ENCODE measurements around the gene PIGZ.

The PIGZ gene

DNA sequence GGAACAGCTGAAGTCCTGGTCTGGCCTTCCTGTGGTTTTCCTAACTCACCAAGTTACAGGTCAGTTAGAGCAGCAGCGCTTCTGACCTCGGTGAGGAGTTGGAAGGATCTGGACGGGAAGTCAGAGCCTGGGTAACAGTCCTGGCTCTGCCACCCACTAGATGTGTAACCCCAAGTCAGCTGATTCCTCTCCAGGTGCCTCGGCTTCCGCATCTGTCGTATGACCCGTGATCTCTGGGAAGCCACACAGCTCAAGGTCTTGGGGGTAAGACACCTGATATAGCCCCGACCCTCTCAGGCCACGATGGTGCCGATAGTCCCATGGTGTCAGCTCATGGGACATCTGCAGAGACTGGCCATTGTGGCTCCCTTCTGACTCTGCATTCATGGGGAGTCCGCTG, 8.3 kb upstream of the PIGZ start:
- no peak for DNase-seq

DNA sequence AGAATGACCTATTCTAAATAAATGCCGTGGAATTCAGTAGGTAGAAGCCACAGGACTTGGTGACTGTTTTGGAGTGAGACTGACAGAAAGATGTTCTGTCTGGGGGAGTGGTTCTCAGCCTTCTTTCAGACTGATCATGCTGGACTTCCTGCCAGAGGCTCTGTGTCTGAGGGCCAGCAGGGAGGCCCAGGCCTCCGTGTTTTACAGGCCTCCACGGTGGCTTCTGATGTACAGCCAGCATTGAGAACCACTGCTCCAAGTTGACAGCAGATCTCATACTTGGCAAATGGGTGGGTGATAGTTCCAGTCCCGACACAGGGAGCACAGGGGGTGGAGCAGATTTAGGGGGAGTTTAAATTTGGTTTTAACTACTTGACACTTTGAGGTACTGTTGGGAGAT, 6.7 kb upstream of the PIGZ start:
- no peak for DNase-seq

DNA sequence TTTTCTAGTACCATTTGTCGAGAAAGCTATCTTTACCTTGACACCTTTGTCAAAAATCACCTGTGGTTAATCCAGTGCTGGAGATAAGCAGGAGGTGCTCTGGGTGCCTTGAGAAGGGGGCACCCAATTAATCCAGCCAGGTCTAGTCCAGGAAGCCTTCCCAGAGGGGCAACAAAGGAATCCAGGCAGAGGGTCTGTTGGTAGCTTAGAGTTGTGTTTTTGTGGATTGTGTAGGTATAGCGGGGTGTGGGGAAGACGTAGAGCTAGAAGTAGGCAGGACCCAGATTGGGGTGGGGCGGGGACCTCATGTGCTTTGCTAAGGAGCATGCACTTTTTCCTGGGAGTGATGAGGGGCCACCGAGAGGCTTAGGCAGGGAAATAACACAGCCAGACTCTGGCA, 6.0 kb upstream of the PIGZ start:
- no peak for DNase-seq

DNA sequence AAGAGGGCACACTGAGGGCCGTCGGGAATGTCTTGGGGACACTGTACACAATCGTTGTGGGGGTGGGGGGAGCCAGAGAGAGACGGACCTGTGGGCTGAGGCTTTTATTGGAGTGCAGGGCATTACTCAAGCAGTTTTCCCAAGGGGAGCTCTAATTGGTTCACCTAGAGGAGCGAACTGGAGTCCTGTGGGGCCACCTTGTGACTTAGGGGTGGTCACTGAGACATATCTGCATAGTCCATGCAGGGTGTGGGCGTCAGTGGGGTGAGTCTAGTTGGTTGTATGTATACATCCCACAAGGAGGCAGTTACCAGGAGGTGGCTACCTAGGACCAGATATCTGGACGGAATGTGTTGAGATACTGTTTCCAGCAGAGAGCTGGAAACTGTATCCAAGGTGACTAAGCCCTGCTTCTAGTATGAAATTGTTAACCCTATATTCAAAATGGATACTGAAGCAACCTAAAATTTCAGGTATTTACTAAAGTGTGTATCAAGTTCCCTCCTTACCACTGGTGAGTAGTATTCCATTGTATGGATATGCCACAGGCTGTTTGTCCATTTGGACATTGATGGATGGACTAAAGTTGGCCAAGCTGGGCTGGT, 2.6 kb upstream of the PIGZ start:
- DNase-seq, result no peak

DNA sequence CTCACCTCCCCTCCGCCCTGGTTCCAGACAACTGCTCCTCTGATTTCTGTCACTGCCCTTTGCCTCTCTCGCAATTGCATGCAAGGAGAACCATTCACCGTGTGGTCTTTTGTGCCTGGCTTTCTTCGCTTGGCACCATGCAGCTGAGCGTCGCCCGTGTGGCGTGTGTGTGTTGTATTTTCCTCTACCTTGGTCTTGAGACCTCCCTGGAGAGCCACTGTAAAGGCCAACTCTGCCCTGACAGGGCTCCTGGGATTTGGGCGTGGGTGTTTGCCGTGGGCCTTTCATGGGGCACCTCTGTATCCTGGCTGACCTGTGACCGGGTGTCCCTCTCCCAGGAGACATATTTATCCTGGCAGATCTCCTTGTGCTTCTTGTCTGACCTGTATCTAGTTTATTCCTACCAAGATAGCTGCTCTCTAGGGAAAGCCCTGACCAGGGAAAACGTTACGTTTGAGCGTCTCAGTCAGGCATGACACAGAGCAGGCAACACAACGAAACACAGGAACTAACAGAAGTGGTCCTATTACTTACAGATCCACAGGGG, 2.0 kb upstream of the PIGZ start:
- no peak for DNase-seq

DNA sequence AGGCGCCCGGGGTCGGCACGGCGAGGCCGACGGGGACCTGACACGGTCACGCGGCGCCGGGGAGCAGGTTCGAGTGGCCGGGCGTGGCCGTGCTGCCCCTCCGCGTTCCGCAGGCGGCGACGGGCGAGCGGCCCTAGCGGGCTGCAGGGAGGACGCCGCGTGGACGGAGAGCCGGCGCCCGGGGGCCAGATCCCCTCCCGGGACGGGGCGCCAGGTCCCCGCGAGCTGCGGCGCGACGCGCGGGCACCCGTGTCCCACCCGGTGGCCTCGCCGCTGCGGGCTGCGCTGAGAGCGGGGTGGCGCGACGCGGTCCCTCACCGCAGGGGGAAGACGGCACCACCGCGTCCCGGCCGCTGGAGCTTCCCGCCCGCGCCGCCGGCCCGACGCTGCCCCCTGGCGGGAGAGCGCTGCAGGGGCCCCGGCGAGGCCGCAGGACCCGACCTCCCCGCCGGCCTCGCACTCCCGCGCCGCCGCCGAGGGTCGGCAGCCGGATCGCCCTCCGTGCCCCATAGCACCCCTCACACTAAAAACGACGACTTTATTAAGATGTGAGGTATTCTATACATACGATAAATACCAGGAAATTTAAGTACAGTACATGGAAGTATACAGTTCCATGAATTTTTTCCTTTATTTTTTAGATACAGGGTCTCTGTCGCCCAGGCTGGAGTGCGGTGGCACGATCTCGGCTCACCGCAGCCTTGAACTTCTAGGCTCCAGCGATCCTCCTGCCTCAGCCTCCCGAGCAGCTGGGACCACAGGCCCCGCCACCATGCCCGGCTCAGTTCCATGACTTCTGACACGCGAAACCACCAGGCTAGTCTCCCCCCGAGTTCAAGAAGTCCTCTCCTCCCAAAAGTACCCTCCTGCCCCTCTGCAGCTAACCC, 1.3 kb upstream of the PIGZ start:
- DNase-seq, result peak; percentile 12

DNA sequence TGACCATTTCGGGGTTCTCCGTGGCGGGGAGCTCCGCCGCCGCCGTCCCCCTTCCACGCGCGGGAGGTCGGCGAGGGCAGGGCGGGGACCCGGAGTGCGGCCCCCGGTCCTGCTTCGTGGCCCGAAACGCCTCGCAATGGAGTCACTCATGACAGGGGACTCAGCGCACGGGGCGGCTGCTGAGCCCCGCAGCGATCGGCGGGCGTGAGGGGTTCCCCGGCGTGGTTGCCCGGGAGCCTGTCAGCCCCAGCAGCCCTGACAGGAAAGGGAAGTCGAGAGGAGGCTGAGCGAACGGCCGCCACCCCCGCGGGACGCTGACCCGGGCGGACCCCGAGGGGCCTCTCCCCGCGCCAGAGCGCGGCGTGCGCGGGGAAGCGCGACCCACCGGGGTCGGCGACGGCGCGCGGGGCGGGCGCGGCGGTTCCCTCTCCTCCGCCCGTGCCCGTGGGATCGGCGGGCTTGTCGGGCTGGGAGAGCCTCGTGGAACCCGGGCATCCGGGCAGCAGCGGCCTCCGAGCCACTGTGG, 564 bp upstream of the PIGZ start:
- DNase-seq, result no peak

DNA sequence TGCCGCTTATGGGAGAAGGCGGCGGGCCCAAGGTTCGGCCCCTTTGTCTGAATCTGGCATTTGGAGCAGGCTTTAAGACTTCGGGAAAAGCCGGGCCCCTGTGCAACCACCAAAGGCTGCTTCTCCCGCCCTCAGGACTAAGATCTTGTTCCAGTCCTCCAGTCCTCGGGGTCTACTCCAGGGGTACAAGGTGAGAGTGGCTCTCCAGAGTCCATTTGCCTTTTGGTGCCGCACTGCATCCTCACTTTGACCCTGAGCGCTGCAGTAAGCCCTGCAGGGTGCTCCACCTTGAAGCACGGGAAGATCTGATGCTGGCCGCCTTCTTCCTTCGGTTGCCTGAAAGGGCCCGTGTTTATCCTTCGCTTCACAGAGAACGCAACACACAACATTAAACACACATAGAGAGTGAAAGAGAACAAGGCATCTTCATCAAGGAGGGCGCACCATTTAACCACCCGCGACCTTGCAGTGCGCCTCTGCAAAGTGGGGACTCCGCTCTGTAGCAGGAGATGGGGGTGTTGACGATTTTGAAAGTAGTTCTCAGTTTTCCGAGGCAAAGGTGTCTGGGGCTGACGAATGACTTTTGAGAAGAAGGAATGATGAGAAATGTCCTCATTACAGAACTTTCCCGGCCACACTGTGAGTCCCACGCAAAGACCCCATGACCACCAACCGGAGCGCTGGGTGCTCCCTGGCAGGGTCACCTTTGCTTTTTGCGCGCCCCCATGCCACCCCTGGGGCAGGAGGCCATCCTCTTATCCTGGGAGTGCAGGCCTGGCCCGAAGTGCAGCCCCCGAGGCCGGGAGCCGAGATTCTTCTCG, 1.0 kb downstream of the PIGZ start:
- no peak for DNase-seq

DNA sequence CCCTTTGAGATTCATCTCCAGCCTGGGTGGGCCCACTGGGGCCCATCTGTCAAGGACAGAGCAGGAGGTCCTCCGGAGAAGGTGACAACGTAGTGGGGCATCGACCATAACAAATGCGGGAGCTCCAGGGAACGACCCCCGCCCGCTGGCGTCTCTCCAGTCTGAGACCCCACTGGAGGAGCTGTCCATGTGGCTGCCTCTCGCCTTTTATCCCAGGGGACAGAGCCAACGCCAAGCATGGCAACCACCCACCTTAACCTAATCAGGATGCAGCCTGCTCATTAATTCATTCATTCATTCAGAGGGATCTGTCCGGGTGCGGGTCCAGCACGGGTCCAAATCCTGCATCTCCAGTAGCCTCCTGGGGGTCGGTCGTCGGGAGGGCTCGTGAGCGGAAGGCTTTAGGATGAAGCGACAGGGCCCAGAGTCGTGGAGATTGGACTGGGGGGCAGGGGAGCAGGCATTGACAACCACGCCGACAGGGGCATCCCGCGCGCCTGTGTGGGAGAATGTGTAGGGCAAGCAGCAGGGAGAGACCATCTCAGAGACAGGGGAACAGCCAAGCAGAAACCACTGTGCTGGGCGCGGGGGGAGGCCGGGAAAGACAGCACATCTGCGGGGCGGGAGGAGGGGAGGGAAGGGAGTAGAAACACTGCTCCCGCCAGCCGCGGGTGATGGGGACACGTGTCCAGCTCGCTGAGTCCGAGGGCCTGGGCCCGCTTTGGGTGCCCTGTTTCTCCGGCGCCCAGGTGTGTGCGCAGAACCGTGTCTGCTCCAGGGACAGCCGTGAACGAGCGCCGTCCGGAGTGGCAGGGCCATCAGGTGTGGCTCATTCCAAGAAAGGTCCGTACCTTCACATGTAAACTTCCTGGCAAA, 1.9 kb downstream of the PIGZ start:
- DNase-seq, result no peak

DNA sequence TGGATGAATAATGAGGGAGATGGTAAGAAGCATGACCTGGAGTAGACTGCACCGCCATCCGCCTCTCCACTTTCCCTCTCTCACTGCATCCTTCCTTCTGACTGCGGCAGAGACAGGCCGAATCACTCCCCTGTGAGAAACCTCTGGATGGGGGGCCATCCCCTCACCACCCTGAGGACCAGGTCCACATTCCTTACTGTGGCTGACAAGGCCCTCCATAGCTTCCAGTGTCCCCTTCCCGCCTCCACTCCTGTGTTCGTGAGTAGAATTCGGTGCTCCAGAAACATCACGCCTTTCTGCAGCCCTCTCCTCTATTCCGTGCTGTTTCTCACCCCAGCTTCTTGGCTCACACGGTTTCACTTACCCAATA, 2.8 kb downstream of the PIGZ start:
- DNase-seq, result no peak

DNA sequence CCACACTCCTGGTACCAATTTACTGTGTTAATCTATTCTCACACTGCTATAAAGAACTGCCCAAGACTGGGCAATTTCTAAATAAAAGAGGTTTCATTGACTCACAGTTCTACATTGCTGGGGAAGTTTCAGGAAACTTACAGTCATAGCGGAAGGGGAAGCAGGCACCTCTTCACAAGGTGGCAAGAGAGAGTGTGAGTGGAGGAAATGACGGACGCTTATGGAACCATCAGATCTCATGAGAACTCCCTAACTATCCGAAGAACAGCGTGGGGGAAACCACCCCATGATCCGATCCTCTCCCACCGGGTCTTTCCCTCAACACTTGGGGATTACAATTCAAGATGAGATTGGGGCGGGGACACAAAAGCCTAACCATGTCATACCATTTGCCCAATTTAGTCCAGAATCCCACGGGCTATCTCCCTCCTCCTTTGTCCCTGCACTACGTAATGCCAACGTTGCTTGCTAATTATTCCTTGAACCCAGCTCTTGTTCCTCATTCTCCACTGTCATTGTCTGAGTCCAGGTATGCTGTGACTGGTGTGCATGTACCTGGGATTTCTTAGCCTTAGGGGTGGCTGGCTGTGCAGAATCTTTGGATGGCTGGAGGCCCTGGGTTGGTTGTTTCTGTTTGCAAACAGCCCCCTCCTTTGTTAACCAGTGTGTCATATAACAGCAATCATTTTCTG, 3.4 kb downstream of the PIGZ start:
- no peak for DNase-seq

DNA sequence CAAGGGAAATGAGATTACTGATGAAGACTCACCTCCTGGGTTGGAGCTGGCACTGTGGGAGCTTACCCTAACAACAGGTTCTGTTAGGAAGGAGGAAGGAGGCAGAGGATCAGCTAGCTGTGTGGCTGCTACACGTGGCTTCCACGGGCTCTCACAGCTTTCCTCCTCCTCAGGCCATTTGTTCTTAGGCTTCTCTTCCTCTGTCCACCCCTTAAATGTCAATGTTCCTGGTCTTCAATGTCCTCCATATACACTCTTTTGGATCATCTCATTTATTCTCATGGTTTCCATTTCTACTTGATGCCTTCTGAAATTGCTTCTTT, 5.0 kb downstream of the PIGZ start:
- no peak for DNase-seq

DNA sequence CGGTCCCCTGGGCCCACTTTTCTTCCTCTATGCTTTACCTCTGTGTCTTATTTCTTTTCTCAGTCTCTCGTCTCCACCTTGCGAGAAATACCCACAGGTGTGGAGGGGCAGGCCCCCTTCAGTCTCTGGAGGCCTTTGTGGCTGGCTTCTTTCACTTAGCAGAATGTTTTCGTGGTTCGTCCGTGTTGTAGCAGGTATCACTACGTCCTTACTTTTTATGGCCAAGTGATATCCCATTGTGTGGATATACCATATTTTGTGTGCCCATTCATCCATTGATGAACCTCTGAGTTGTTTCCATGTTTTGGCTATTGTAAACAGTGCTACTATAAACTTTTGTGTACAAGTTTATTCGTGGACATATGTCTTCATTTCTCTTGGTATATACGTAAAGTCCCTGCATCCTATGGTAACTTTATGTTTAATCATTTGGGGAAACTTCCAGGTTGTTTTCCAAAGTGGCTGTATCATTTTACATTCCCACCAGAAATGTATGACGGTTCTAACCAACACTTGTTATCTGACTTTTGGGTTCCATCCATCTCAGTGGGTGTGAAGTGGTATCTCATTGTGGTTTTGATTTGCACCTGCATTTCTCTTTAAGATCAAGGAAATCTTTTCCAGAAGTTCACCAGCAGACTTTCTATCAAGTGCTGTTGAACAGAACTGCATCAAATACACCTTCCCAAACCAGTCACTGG, 5.6 kb downstream of the PIGZ start:
- DNase-seq, result no peak

DNA sequence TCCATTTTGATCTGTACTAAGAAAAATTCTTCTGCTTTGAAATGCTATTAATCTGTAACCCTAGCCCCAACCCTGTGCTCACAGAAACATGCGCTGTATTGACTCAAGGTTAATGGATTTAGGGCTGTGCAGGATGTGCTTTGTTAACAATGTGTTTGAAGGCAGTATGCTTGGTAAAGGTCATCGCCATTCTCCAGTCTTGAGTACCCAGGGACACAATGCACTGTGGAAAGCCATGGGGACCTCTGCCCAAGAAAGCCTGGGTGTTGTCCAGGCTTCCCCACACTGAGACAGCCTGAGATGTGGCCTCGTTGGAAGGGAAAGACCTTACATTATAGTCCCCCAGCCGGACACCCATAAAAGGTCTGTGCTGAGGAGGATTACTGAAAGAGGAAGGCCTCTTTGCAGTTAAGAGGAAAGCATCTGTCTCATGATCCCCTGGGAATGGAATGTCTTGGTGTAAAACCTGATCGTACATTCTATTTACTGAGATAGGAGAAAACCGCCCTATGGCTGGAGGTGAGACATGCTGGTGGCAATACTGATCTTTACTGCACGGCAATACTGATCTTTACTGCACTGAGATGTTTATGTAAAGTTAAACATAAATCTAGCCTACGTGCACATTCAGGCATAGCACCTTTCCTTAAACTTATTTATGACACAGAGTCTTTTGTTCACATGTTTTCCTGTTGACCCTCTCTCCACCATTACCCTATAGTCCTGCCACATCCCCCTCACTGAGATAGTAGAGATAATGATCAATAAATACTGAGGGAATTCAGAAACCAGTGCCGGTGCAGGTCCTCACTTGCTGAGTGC, 6.3 kb downstream of the PIGZ start:
- no peak for DNase-seq

DNA sequence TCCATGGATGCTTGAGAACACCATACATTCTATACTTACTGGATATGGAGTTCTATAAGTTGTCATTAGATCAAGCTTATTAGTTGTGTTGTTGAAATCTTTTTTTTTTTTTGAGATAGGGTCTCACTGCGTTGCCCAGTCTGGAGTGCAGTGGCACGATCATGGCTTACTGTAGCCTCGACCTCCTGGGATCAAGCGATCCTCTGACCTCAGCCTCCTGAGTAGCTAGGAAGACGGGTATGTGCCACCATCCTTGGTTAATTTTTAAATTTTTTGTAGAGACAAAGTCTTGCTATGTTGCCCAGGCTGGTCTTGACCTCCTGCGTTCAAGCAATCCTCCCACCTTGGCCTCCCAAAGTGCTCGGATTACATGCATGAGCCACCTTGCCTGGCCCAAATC, 13.8 kb downstream of the PIGZ start:
- no peak for DNase-seq

DNA sequence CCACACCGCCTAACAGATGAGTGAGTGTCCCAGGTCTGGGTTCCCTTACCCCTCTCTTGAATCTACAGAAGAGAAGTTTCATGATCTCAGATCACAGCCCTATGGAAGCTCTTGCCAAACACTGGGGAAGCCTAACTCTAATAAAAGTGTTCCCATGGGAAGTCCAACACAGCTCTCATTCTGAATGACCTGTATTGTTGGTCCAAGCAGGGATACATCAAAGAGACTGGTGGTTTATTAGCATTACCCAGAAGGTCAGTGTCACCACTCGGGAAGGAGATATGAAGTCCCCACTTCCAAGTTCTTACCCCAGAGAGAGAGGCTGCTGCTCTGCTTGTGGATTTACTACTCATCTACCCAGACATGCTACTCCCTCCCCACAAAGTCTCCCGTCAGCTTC, 17.3 kb downstream of the PIGZ start:
- no peak for DNase-seq

DNA sequence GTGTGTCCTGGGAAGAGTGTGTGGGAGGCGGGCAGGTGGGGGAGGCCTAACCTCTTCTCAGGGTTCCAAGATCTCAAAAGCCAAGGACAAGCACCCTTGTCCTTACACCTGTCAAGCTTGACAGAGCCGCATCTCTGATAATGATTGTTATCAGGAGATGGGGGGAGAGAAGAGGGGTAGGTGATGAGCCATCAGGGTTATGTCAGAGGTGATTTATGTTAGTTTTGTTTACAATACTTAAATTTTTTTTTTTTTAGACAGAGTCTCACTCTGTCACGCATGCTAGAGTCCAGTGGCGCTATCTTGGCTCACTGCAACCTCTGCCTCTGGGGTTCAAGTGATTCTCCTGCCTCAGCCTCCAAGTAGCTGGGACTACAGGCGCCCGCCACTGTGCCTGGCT, 18.9 kb downstream of the PIGZ start:
- no peak for DNase-seq

DNA sequence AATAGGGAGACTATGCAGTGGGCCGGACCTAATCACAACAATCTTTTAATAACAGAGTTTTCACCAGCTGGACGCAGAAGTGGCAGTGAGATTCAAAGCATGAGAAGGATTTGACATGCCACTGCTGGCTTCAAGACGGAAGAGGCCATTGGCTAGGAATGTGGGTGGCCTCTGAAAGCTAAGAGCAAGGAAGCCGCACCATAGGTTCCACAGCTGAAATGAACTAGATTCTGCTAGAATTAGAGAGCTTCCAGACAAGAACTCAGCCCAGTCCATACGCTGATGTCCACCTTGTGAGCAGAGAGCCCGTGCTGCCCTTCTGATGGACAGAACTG, 19.4 kb downstream of the PIGZ start:
- no peak for DNase-seq

DNA sequence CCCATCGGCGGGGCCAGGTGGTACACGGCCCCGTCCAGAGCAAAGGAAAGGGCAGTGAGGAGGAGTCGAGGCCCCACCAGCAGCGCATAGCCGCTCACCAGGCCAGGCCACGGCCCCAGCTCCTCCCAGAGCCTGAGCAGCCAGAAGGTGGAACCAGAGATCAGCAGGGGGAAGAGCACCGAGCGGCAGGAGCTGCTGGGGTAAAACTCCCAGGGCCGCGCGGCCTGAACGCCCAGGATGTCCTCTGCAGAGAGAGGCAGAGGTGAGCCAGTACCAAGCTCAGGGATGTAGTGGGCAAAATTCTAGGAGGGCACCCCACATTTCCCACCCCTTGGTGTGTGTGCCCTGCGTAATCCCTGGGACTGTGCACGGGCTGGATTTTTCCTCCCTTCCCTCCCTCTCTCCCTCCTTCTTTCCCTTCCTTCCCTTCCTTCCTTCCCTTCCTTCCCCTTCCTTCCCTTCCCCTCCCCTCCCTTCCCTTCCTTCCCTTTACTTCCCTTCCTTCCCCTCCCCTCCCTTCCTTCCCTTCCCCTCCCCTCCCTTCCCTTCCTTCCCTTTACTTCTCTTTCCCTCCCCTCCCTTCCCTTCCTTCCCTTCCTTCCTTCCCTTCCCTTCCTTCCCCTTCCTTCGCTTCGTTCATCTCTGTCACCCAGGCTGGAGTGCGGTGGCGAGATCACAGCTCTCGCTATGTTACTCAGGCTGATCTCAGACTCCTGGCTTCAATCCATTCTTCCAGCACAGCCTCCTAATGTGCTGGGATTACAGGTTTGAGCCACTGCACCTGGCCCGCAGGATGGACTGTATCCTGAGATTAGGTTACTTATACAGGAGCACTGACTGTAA, 20.0 kb downstream of the PIGZ start:
- no peak for DNase-seq

All from kidney glomerular epithelial cell (primary cell).